Mesenchymal stem cell (in vitro differentiated cells and primary cell): ENCODE results near the gene SDCBP2.

Experiments
- DNase-seq: peaks from one replicate; pipeline ENCODE4 v3.0.0-alpha.2; 2013
- H2AFZ ChIP-seq: one replicate; pipeline ENCODE4 v1.6.1; 2013; ENCODE audit warnings: low read depth, mild to moderate bottlenecking, control low read depth, inconsistent platforms, low read length, moderate library complexity
- H2AK5ac ChIP-seq: 2 replicates; pipeline ENCODE4 v1.6.1; 2013; ENCODE audit warnings: low read length, moderate library complexity, mild to moderate bottlenecking, inconsistent platforms; ENCODE audit not compliant: severe bottlenecking
- H2BK120ac ChIP-seq: one replicate; pipeline ENCODE4 v1.6.1; 2013; ENCODE audit warnings: low read depth, mild to moderate bottlenecking, inconsistent platforms, low read length, moderate library complexity
- H2BK12ac ChIP-seq, 2 experiments: one replicate each; pipeline ENCODE4 v1.6.1; 2013; ENCODE audit warnings: inconsistent platforms in 2 of 2, low read length in 2 of 2, mild to moderate bottlenecking in 2 of 2, moderate library complexity in 2 of 2, control low read depth in 1 of 2
- H2BK15ac ChIP-seq: one replicate; pipeline ENCODE4 v1.6.1; 2013; ENCODE audit warnings: mild to moderate bottlenecking, low read depth, inconsistent platforms; ENCODE audit not compliant: poor library complexity, severe bottlenecking
- H2BK5ac ChIP-seq: 2 replicates; pipeline ENCODE4 v1.6.1; 2013; ENCODE audit warnings: low read depth, mild to moderate bottlenecking, low read length, control low read depth, inconsistent platforms; ENCODE audit not compliant: poor library complexity, severe bottlenecking
- H3K14ac ChIP-seq, 2 experiments: one replicate each; pipeline ENCODE4 v1.6.1; 2013; ENCODE audit warnings: inconsistent platforms in 2 of 2, low read length in 2 of 2, control low read depth in 1 of 2, mild to moderate bottlenecking in 1 of 2, moderate library complexity in 1 of 2
- H3K18ac ChIP-seq, 2 experiments: one replicate each; pipeline ENCODE4 v1.6.1; 2013; ENCODE audit warnings: inconsistent platforms in 2 of 2, low read length in 2 of 2, control low read depth in 1 of 2, low read depth in 1 of 2, mild to moderate bottlenecking in 1 of 2
- H3K23ac ChIP-seq, 2 experiments: one replicate each; pipeline ENCODE4 v1.6.1; 2013; ENCODE audit warnings: inconsistent platforms in 2 of 2, low read length in 2 of 2, mild to moderate bottlenecking in 2 of 2, moderate library complexity in 2 of 2, control low read depth in 1 of 2
- H3K27ac ChIP-seq: 2 replicates; pipeline ENCODE4 v1.5.1; 2013; ENCODE audit warnings: mild to moderate bottlenecking, moderate library complexity, low read length, control low read depth, inconsistent platforms; ENCODE audit not compliant: poor library complexity, severe bottlenecking
- H3K27me3 ChIP-seq, 2 experiments: 2 replicates each; pipeline versions ENCODE4 v1.6.1 to v1.7.0; 2013; ENCODE audit warnings: low read length in 2 of 2, mild to moderate bottlenecking in 2 of 2, moderate library complexity in 2 of 2, control low read depth in 1 of 2, inconsistent platforms in 1 of 2; ENCODE audit not compliant: control insufficient read depth in 1 of 2, insufficient read depth in 1 of 2
- H3K36me3 ChIP-seq, 2 experiments: 2 replicates each; pipeline versions ENCODE4 v1.6.1 to v1.7.0; 2013; ENCODE audit warnings: low read length in 2 of 2, control low read depth in 1 of 2, inconsistent platforms in 1 of 2, low read depth in 1 of 2, mild to moderate bottlenecking in 1 of 2; ENCODE audit not compliant: insufficient read depth in 2 of 2, control insufficient read depth in 1 of 2
- H3K4ac ChIP-seq, 2 experiments: one replicate each; pipeline ENCODE4 v1.6.1; 2013; ENCODE audit warnings: inconsistent platforms in 2 of 2, low read length in 2 of 2, mild to moderate bottlenecking in 2 of 2, moderate library complexity in 2 of 2, control low read depth in 1 of 2, low read depth in 1 of 2
- H3K4me1 ChIP-seq: 2 replicates; pipeline ENCODE4 v1.6.1; 2013; ENCODE audit warnings: low read depth, low read length, control low read depth; ENCODE audit not compliant: control insufficient read depth, insufficient read depth
- H3K4me2 ChIP-seq: 2 replicates; pipeline ENCODE4 v1.6.1; 2013; ENCODE audit warnings: low read length, mild to moderate bottlenecking, inconsistent platforms; ENCODE audit not compliant: poor library complexity, severe bottlenecking
- H3K4me3 ChIP-seq, 2 experiments: 2 replicates each; pipeline versions ENCODE4 v1.5.1 to v1.7.0; 2013; ENCODE audit warnings: low read length in 2 of 2, mild to moderate bottlenecking in 2 of 2, control low read depth in 1 of 2, low read depth in 1 of 2; ENCODE audit not compliant: insufficient read depth in 1 of 2
- H3K79me1 ChIP-seq: replicated peaks from 2 replicates; pipeline ENCODE4 v1.6.1; 2013; ENCODE audit warnings: mild to moderate bottlenecking, control low read depth, low read length, inconsistent platforms; ENCODE audit not compliant: poor library complexity, severe bottlenecking
- H3K9ac ChIP-seq: 2 replicates; pipeline ENCODE4 v1.7.0; 2013; ENCODE audit warnings: mild to moderate bottlenecking, low read length, moderate library complexity
- H3K9me3 ChIP-seq: 2 replicates; pipeline ENCODE4 v1.7.0; 2013; ENCODE audit warnings: mild to moderate bottlenecking, low read length; ENCODE audit not compliant: control insufficient read depth
- H4K8ac ChIP-seq: one replicate; pipeline ENCODE4 v1.6.1; 2013; ENCODE audit warnings: inconsistent platforms, mild to moderate bottlenecking, low read length, moderate library complexity
- H4K91ac ChIP-seq: one replicate; pipeline ENCODE4 v1.6.1; 2013; ENCODE audit warnings: mild to moderate bottlenecking, low read length, inconsistent platforms
- WGBS: methylation state at CpG from one replicate; pipeline ENCODE4 v1.1.7; 2013; ENCODE audit warnings: mixed read lengths; 5-methylcytosine and 5-hydroxymethylcytosine counted together

Gene SDCBP2

GRCh38 chr20:1334761-1335160 is 5.8 kb upstream of the SDCBP2 start:
- Histone ChIP-seq H3K4me1 (peaks cover 7% of the 10 kb centered on the region), H2AFZ (no peak overlapping the region), H3K79me1 (peaks cover 56% of the 10 kb centered on the region), H3K14ac (no peak overlapping the region), H3K4me3 (no peak overlapping the region), H3K36me3 (peaks cover 23 to 31% of the 10 kb centered on the region in 2 experiments), H3K27me3 (no peaks in the 10 kb centered on the region), H3K23ac (no peak overlapping the region), H2BK12ac (peak overlapping the region; percentile 30 to 66), H3K4ac (no peak overlapping the region), H2BK120ac (no peak overlapping the region), H4K8ac (no peak overlapping the region), H2BK15ac (no peak overlapping the region), H3K9me3 (no peaks in the 10 kb centered on the region), H3K27ac (no peak overlapping the region), H3K4me2 (no peak overlapping the region), H2AK5ac (no peak overlapping the region), H3K18ac (no peak overlapping the region), H3K9ac (no peak overlapping the region), H2BK5ac (no peak overlapping the region), H4K91ac (no peak overlapping the region)
- WGBS, result 63% methylated on average over 3 of the region's 3 CpGs
- peak; percentile 45 for DNase-seq

- H3K4me2 ChIP-seq, result no peak overlapping the region
- WGBS, result 96% methylated on average over 3 of the region's 4 CpGs
- H3K14ac ChIP-seq, result no peak overlapping the region
- no peaks in the 10 kb centered on the region for H3K9me3 ChIP-seq
- H3K79me1 ChIP-seq, result peaks cover 55% of the 10 kb centered on the region
- H2AFZ ChIP-seq, result no peak overlapping the region
- no peak overlapping the region for H3K4me3 ChIP-seq
- H4K8ac ChIP-seq, result no peak overlapping the region
- peaks cover 7% of the 10 kb centered on the region for H3K4me1 ChIP-seq
- no peak overlapping the region for H3K9ac ChIP-seq
- no peak overlapping the region for H3K23ac ChIP-seq
- H2BK5ac ChIP-seq, result no peak overlapping the region
- DNase-seq, result no peak
- H2AK5ac ChIP-seq, result no peak overlapping the region
- no peak overlapping the region for H2BK120ac ChIP-seq
- no peak overlapping the region for H3K18ac ChIP-seq
- no peaks in the 10 kb centered on the region for H3K27me3 ChIP-seq
- H3K36me3 ChIP-seq, result peaks cover 23 to 31% of the 10 kb centered on the region in 2 experiments
- no peak overlapping the region for H4K91ac ChIP-seq
- no peak overlapping the region for H2BK15ac ChIP-seq
- no peak overlapping the region for H3K4ac ChIP-seq
- H2BK12ac ChIP-seq, result no peak overlapping the region
- H3K27ac ChIP-seq, result no peak overlapping the region
Observed at GRCh38 chr20:1334370-1334731, 5.4 kb upstream of the SDCBP2 start.

GRCh38 chr20:1333462-1334369 is 4.8 kb upstream of the SDCBP2 start:
- Histone ChIP-seq H2BK15ac (no peak overlapping the region), H3K4me2 (no peak overlapping the region), H3K14ac (no peak overlapping the region), H3K18ac (no peak overlapping the region), H3K9ac (no peak overlapping the region), H3K36me3 (peaks cover 23 to 35% of the 10 kb centered on the region in 2 experiments), H2BK12ac (no peak overlapping the region), H4K8ac (no peak overlapping the region), H3K9me3 (no peaks in the 10 kb centered on the region), H4K91ac (no peak overlapping the region), H3K4me1 (peaks cover 10% of the 10 kb centered on the region), H2AFZ (no peak overlapping the region), H3K4me3 (no peak overlapping the region), H3K23ac (no peak overlapping the region), H2BK5ac (no peak overlapping the region), H2AK5ac (no peak overlapping the region), H3K4ac (no peak overlapping the region), H3K27me3 (no peaks in the 10 kb centered on the region), H3K27ac (no peak overlapping the region), H3K79me1 (peaks cover 54% of the 10 kb centered on the region), H2BK120ac (no peak overlapping the region)
- 97% methylated on average over 11 of the region's 11 CpGs for WGBS
- DNase-seq, result no peak

- Histone ChIP-seq H3K27me3 (no peaks in the 10 kb centered on the region), H3K18ac (no peak overlapping the region), H3K79me1 (peaks cover 55% of the 10 kb centered on the region), H4K8ac (no peak overlapping the region), H2AK5ac (no peak overlapping the region), H3K4ac (no peak overlapping the region), H2BK5ac (no peak overlapping the region), H3K23ac (no peak overlapping the region), H3K9ac (no peak overlapping the region), H2BK15ac (no peak overlapping the region), H4K91ac (no peak overlapping the region), H2AFZ (no peak overlapping the region), H3K14ac (no peak overlapping the region), H2BK120ac (no peak overlapping the region), H3K4me1 (peaks cover 18% of the 10 kb centered on the region), H2BK12ac (no peak overlapping the region), H3K9me3 (no peaks in the 10 kb centered on the region), H3K4me2 (no peak overlapping the region), H3K27ac (no peak overlapping the region), H3K4me3 (no peak overlapping the region), H3K36me3 (peaks cover 23 to 43% of the 10 kb centered on the region in 2 experiments)
- WGBS, result 95% methylated on average over 2 of the region's 2 CpGs
- no peak for DNase-seq
Observed at GRCh38 chr20:1332749-1333300, 3.9 kb upstream of the SDCBP2 start.
